ENCODE measurements around the gene PUS7. TPM values are rescaled to one million over a fixed set of nuclear protein-coding genes. Genes with fewer than 3 reads are reported as not detected.

Gene PUS7
- total and polyA plus RNA-seq, 2 of the 4 experiments (the other 2 are of a cell fraction): 11.7 to 17.0 TPM

- TF ChIP-seq ELK1 (IDR thresholded peaks at IDR 0.05; ENCODE audit: borderline replicate concordance, low read depth, low read length): no peak
- TF ChIP-seq POLR2A (IDR thresholded peaks at IDR 0.05; ENCODE audit: low read depth, low read length): peak; percentile 95
- TF ChIP-seq RAD21 (IDR thresholded peaks at IDR 0.05; ENCODE audit: low read length): peak; percentile 36
Observed at GRCh38 chr7:105531792-105532671, 10.0 kb upstream of the PUS7 start, which contains the start of gene RINT1 (continued).

- no peaks in the 10 kb centered on the region for H4K20me1 ChIP-seq (ENCODE audit: insufficient read depth, low read length)
- no peak overlapping the region for H3K18ac ChIP-seq (ENCODE audit: low read depth, low read length)
- no peak overlapping the region for H3K9ac ChIP-seq (ENCODE audit: low read depth, low read length)
- peaks cover 2% of the 10 kb centered on the region; the same call in 1 of the 2 replicates for H3K4me1 ChIP-seq (ENCODE audit: control insufficient read depth, insufficient read depth, low read length)
- ChIA-PET POLR2A (ENCODE audit: unreplicated experiment) (no interaction called here), CTCF (no interaction called here)
- H2BK15ac ChIP-seq (ENCODE audit: low read depth, low read length): no peak overlapping the region
- H2BK20ac ChIP-seq (ENCODE audit: low read depth, low read length): no peak overlapping the region
- H3K4ac ChIP-seq (ENCODE audit: low read depth, low read length): no peak overlapping the region
- H3K9me1 ChIP-seq (ENCODE audit: insufficient read depth, low read length): peaks cover 8% of the 10 kb centered on the region
- H3K56ac ChIP-seq (ENCODE audit: extremely low read depth, insufficient read depth, low read length): no peak overlapping the region
- H3K79me1 ChIP-seq (ENCODE audit: low read depth in 1 of 2, low read length in 2 of 2): peaks cover 13 to 26% of the 10 kb centered on the region in 2 experiments
- H3K36me3 ChIP-seq (ENCODE audit: control insufficient read depth, insufficient read depth, low read length): peaks cover 3% of the 10 kb centered on the region
- no peak overlapping the region for H3K4me2 ChIP-seq (ENCODE audit: low read depth, low read length)
- no TSS peak for BruUV-seq (replicated peaks)
- no peak overlapping the region for H2BK120ac ChIP-seq (ENCODE audit: low read depth, low read length)
- WGBS, 2 experiments (ENCODE audit: extremely low coverage in 2 of 2, insufficient read length in 1 of 2): 98% methylated on average over 12 of the region's 20 CpGs; no CpG with 5 or more reads in 1 of the 2 experiments
- no peaks in the 10 kb centered on the region for H3K27me3 ChIP-seq (ENCODE audit: control insufficient read depth, insufficient read depth, low read length)
- intact Hi-C loops (cut with micrococcal nuclease) (no loop called here), in situ Hi-C loops (cut with MboI; ENCODE audit: low sequenced_read_pairs) (no loop called here), dilution Hi-C loops (cut with HindIII; ENCODE audit: low sequenced_read_pairs, unreplicated experiment) (no loop called here)
- H2AFZ ChIP-seq (replicated peaks; ENCODE audit: low read length, poor library complexity): no peak overlapping the region
- ATAC-seq (ENCODE audit: low read depth) (no peak), DNase-seq (no peak)
- no peaks in the 10 kb centered on the region for H3K9me3 ChIP-seq (ENCODE audit: control insufficient read depth, insufficient read depth, low read length)
- H4K5ac ChIP-seq (ENCODE audit: low read depth, low read length): no peak overlapping the region
- no peak overlapping the region for H4K91ac ChIP-seq (ENCODE audit: insufficient read depth, low read depth, low read length)
- no peak overlapping the region for H3K4me3 ChIP-seq (ENCODE audit: insufficient read depth, low read depth, low read length)
- H3K27ac ChIP-seq (ENCODE audit: insufficient read depth, low read length): no peak overlapping the region
- no peak overlapping the region for H4K8ac ChIP-seq (ENCODE audit: low read depth in 2 of 2, low read length in 2 of 2)
- H2AK5ac ChIP-seq (ENCODE audit: low read depth, low read length): no peak overlapping the region
- H2BK5ac ChIP-seq (ENCODE audit: low read depth, low read length, poor library complexity, severe bottlenecking): no peak overlapping the region
- H3K23ac ChIP-seq (ENCODE audit: low read depth, low read length): no peak overlapping the region
- H3K14ac ChIP-seq (replicated peaks; ENCODE audit: low read depth, low read length): no peak overlapping the region
- TF ChIP-seq CEBPB (IDR thresholded peaks at IDR 0.05; ENCODE audit: low read depth, low read length): no peak
- TF ChIP-seq ELK1 (IDR thresholded peaks at IDR 0.05; ENCODE audit: borderline replicate concordance, low read depth, low read length): no peak
- TF ChIP-seq SMC3 (IDR thresholded peaks at IDR 0.05; ENCODE audit: low read depth, low read length): no peak
- no peak overlapping the region for H2AK9ac ChIP-seq (replicated peaks; ENCODE audit: low read depth, low read length, poor library complexity)
Observed at GRCh38 chr7:105530546-105530945, 8.5 kb upstream of the PUS7 start.
